Measurements from ENCODE around the gene CACNA1D.
"Not testable (repeated sequence)": the region's sequence is repeated elsewhere in the genome, so short reads cannot be mapped to it uniquely, and the experiment has no call there.

CACNA1D gene

DNA sequence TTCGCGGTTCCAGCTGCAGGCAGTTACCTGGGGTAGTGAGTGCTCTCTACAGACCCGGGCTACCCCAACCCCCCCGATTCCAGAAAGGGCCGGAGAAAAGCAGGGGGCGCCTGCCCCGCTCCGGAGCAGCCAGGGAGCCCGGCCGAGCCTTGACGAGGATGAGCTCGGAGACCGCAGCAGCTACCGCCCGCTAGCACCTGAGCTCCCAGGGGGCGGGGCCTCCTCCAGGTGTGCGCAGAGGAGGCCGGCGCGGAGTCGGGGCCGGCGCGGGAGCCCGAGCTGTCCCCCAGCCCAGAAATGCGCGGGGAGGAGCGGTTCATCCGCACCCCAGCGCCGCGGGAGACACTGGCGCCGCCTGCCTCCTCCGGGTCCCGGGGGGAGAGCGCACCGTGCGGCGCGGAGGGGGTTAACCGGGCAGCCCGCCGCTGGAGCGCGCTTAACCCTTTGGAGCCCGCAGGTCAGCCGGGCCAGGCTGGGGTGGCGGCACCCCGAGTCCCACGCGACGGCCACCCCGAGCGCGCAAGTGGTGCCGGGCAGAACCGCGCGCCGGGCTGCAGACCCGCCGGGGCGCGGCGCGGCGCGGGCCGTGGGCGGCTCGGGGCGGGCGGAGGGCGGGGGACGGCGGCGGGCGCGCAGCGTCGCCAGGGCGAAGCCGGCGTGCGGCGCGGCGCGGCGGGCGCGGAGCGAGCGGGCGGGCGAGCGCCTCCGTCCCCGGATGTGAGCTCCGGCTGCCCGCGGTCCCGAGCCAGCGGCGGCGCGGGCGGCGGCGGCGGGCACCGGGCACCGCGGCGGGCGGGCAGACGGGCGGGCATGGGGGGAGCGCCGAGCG is at the start of gene CACNA1D:
TSS of gene CACNA1D (plus strand) at position 649 of the 829 bp plus-strand sequence. CDS start 556 bp downstream, outside the sequence.
- no peak for DNase-seq (ENCODE audit: low read depth in 2 of 2)

DNA sequence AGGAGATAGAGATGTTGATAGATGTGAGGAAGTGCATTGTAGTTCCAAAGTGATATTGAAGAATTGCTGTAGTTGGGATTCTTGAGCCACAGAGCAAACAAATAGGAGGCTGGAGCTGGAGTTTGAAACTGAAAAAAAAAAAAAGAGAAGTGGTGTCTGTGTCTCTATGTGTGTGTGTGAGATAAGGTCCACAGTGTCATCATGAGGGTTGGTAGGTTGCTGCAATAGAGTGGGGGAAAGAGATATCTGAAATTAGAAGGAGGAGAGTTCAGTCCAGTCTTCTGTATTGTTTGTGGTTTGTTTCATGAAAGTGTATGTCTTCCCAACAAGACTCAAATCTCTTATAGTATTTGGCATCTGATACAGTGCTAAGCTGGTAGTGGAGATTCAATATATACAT is 37.3 kb upstream of the CACNA1D start:
- DNase-seq (ENCODE audit: low read depth in 2 of 2): no peak

DNA sequence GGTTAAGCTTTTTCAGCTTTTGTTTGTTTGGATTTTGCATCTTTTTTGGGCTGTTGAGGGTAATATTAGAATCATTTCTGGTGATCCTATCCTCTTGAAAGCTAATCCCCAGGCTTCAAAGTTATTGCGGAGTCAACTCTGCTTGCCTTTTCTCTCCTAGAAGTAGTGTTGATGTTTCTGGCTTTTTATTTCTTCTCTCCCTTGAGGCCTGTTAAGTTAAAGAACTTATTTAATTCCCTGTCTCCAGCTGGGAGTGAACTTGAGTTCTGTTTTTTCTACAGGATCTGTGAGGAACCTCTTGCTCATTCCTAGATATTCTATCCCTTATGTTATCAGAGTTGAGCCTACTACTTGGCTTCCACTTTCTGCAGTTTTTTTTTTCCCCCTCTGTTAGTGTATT is 34.1 kb upstream of the CACNA1D start:
- DNase-seq (ENCODE audit: low read depth in 2 of 2): no peak

DNA sequence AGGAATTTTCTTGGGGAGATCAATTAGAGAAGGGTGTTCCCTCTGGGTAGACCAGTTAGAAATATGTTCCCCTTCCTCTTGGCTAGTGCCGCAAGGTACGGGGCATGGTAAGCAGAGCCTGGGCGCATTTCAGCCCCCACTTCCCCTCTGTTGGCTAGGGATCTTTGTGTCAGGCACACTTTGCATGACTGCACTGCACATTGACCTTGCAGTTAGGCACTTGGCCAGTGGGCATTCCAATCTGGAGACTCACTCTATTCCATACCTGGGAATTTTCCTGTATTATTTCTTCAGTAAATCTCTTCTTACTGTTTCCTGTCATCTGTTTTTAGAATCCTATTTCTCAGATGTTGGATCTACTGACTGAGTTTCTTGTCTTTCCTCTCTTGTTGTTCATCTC is 30.0 kb upstream of the CACNA1D start:
- DNase-seq (ENCODE audit: low read depth in 2 of 2): no peak

DNA sequence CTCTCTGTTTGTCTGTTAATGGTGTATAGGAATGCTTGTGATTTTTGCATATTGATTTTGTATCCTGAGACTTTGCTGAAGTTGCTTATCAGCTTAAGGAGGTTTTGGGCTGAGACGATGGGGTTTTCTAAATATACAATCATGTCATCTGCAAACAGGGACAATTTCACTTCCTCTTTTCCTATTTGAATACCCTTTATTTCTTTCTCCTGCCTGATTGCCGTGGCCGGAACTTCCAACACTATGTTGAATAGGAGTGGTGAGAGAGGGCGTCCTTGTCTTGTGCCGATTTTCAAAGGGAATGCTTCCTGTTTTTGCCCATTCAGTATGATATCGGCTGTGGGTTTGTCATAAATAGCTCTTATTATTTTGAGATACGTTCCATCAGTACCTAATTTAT is 24.7 kb upstream of the CACNA1D start:
- DNase-seq (ENCODE audit: low read depth in 2 of 2): not testable (repeated sequence)

DNA sequence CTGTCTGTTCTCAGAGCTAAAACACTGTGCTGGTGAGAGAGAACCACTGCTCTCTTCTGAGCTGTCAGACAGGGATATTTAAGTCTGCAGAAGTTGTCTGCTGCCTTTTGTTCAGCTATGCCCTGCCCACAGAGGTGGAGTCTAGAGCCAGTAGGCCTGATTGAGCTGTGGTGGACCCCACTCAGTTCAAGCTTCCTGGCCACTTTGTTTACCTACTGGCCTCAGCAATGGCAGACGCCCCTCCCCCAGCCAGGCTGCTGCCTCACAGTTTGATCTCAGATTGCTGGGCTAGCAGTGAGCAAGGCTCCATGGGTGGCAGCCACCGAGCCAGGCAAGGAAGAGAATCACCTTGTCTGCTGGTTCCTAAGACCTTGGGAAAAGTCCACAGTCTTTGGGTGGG is 21.0 kb upstream of the CACNA1D start:
- no peak for DNase-seq (ENCODE audit: low read depth in 2 of 2)

DNA sequence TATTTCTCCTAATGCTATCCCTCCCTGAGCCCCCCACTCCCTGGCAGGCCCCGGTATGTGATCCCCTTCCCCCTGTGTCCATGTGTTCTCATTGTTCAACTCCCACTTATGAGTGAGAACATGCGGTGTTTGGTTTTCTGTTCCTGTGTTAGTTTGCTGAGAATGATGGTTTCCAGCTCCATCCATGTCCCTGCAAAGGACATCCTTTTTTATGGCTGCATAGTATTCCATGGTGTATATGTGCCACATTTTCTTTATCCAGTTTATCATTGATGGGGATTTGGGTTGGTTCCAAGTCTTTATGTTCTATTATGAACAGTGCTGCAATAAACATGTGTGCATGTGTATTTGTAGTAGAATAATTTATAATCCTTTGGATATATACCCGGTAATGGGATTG is 18.0 kb upstream of the CACNA1D start:
- DNase-seq (ENCODE audit: low read depth in 2 of 2): not testable (repeated sequence)

DNA sequence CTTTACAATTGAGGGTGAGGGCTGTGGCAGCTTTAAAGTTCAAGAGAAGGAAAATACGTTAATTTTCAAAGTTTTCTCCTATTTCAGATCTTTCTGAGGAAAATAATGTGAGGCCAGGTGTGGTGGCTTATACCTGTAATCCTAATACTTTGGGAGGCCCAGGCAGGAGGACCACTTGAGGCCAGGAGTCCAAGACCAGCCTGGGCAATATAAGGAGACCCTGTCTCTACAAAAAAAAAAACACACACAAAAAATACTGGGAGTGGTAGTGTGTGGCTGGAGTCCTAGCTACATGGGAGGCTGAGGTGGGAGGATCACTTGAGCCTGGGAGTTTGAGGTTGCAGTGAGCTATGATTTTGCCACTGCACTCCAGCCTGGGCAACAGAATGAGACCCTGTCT is 16.7 kb upstream of the CACNA1D start:
- not testable (repeated sequence) for DNase-seq (ENCODE audit: low read depth in 2 of 2)

DNA sequence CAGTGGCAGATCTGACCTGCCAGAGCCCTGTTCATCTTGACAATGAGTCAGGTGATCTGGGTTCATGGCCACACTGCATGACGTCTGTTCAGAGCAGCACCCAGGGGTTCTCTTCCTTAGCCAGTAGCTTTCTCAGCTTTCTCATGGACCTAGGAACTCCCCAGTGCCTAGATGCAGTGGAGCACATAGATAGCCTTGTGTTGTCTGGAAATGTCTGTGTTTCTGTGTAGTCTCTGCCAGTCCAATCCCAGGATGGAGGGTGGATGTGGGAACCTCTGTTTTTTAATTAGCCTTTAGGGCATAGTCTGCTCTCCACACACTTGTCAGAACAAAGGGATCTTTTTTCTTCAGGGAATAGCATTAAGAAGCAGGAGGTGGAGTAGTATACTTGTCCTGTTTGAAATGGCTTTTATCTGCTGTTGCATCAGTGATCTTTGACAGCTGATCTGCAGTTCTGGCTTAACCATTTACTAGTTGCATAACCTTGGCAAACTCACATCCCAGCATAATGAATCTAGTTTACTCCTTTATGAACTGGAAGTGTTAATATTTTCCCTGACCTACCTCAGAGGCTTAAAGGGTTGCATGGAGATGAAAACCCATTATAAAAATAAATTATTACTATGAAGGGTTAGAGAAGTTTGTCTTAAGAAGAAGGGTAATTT is 16.1 kb upstream of the CACNA1D start:
- DNase-seq (ENCODE audit: low read depth in 2 of 2): no peak

DNA sequence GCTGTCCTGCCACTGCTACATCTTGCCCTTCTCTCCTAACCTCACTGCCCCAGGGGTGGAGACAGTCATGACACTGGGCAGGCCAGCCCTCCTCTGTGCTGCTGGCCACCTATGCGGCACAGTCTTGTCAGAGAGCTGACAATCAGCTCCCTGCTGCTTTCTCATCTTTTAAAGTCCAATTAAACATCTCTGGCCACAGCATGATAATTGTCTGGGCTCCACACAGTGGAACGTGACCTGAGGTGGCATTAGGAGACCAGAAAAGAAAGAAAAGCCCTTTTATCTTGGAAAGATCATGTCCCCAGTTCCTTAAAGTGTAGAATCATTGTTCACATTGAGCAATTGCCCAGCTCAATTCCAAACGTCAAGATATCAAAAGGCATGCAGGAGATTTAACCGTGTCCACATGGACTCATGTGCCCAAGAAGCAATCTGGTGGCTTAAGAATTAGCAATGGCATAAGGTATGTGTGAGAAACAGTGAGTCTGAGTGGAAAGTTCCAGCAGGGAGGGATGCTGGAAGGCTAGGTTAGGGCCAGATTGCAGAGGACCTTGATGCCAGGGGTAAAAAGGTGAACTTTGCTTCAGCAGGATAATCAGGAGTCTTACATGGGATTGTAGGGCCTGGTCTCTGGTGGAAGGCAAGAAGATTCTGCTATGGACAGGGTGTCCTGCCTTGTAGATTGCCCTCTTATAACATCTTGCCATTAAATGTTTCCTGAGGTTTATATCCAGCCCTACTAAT is 15.3 kb upstream of the CACNA1D start:
- DNase-seq (ENCODE audit: low read depth in 2 of 2): no peak

DNA sequence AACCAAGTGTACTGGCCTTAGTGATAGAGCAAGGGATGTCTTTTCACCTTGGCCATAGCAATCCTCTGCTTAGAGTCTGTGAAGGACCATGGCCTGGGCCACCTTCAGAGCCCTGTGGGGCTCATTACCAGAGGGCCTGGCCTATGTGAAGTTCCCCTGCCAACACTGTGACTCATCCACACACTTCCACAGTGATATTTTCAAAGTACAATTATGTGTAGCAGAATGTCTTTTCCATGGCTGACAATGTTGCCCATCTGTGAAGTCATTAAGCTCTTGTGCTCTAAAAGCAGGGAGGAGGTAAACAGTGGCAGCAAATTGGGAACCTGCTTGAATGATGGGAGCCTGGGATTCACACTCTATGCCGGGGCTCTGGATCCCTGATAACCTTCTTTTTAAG is 12.2 kb upstream of the CACNA1D start:
- DNase-seq (ENCODE audit: low read depth in 2 of 2): no peak

DNA sequence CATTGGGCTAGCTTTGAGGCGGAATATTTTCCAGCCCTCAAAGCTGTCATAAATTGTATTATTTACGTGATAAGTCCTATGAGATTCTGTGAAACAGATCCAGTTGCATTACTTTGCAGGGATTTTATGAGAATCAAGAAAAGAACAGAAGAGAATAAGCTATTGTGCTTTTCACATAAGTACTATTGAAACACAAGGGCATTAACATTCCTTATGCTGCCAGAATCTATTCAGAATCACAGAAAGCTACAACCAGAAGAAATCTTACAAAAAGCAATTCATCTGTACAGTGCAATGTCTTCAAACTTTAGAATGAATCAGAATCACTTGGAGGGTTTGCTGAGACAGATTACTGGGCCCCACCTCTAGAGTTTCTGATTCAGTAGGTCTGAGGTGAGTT is 10.6 kb upstream of the CACNA1D start:
- DNase-seq (ENCODE audit: low read depth in 2 of 2): no peak

DNA sequence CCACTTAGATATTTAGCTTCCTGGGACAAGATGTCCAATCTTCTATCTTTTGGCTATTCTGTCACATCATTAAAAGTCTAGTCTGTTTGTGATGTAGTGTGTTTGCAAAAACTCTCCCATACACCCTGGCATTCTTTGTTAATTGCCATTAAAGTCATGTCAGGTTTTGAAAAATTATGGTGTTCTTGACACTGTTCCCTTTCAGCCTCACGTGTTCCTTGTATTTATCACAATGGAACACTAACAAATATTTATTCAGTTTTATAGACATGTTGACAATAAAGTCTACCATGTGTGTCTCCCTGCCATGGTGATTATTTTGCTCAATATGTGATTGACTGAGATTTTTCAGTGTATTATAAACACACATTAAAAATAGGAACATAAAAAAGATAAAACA is 9.4 kb upstream of the CACNA1D start:
- DNase-seq (ENCODE audit: low read depth in 2 of 2): no peak

DNA sequence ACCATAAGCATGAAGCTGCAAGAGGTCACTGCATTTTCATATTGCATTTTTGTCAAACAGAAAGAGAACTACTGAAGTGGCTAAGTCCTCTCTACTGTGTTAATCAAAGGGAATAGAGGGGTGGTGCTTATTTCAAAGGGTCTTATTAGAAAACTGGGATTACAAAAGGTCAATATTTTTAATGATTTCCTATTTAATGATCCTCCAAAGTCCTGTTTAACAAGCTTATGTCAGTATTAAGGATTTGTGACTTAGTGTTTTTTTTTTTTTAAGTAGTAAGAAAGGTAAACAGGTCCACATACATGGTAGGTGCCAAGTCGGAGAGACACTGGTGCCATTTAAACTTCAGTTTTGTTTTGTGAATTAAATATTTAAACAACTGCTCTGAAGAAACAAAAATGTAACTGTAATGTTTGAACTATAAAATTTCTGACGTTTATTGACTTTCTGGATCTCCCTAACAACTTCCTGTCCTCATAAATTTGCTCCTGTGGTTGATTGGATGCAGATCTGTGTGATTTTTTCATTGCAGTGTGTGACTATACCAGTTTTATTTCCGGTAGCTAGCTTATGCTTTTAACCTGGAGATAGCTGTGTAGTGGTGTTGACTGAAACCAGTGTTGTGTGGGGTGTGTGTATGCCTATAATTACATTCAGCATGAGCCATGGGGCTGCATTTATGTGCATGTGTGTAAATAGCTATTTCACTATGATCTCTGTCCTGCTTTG is 8.6 kb upstream of the CACNA1D start:
- no peak for DNase-seq (ENCODE audit: low read depth in 2 of 2)

DNA sequence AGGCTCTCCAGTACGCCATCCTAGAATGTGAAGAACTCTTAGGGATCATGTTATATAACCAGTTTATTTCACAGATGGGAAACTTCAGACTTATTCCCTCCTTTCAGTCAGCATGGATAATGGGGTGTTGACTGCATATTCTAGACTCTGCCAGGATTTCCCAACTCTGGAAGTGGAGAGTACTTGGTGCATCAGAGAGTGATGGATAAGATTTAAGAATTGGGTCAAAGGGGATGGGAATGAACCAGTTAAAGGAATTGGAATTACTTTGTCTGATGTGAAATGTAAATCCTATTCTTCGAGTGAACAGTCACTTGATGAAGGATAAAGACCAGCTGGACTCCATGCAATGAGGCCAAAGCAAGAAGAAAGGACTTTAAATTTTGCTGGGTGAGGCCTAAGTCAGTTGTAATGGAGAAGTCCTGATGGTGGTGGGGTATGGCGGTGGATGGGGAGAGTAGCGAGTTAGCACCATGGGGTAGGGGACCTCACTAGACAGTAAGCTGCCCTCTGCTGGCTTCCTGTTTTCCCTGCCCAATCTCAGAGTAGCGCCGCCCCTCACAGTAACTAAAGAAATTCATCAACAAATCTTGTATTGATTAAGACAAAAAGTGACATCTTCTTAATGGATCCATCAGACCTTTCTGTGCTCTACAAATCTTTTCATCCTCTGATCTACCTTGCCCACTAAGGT is 7.3 kb upstream of the CACNA1D start:
- DNase-seq (ENCODE audit: low read depth in 2 of 2): no peak

DNA sequence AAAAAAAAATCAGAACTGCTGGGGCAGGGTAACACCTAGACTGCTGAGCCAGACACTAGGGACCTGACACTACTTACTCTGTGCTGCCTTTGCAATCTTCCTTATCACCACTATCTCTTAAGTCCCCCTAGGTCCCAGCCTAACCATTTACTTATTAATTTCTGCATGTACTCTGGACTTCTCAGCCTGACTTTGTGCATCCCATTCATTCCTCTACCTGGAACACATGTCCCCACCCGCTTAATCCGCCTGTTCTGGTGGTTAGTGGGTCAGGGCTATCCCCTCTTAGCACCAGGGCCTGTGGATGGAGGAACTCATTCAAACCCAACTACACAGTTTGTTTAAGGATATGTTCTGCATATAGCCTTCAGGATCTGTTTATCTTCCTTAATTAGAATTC is 5.0 kb upstream of the CACNA1D start:
- no peak for DNase-seq (ENCODE audit: low read depth in 2 of 2)

DNA sequence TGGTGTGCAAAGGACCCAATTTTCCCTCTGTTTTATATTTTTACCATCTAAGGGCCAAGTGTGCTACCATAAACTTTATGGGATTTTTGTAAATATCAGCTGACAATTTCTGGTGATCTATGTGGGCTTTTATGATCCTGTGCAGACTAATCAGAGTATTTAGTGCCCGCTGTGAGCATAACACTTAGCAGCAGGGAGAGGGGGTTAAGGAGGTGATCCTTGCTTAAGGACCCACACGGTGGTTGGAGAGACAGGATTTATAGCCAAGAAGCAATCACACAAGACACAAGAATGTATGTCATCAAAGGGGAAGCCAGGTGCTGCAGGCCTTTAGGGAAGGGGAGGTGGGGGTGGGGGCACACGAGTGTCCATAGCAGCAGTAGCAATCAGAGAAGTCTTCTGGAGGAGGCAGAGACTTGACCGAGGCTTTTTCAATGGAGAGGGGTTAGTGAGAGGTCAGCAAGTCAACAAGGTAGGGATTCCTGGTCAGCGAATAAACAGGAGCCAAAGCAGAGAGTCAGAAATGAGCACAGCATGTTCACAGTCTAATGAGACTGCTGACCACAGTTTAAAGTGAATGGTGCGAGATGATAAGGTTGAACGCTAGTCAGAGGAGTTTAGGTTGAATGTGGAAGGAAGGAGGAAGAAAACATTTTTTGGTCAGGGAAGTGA is 4.5 kb upstream of the CACNA1D start:
- DNase-seq (ENCODE audit: low read depth in 2 of 2): no peak

DNA sequence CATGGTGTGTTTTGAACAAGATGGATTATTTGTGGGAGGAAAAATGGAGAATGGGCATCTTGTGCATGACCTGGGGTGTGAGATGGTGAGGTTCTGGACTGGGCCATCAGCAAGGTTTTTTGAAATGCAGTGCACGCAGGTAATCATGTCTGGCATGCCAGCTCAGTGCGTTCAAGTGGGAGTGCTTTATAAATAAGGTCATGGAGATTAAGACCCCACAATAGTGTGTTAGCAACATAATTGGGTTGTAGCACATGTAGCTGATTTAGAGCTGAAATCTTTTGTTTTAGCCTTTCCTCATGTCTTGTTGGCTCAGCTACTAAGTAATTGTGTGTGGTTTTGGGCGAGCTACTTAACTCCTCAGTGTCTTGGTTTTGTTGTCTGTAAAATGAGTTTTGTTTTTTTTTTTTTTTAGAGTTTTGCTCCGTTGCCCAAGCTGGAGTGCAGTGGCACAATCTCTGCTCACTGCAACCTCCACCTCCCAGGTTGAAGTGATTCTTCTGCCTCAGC is 3.9 kb upstream of the CACNA1D start:
- no peak for DNase-seq (ENCODE audit: low read depth in 2 of 2)

DNA sequence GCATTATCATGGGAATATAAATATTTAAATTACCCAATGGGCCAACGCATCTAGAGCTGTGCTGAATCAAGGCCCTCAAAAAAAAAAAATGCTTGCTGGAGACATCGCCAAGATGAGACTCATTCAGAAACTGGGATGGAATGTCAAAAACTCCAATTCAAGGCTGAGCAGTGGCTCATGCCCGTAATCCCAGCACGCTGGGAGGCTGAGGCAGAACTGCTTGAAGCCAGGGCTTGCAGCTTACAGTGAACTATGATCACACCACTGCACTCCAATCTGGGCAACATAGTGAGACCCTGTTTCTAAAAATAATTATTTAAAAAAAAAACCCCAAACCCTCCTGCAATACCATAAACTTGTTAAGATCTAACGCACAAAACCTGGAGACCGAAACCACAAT is 3.1 kb upstream of the CACNA1D start:
- no peak for DNase-seq (ENCODE audit: low read depth in 2 of 2)

DNA sequence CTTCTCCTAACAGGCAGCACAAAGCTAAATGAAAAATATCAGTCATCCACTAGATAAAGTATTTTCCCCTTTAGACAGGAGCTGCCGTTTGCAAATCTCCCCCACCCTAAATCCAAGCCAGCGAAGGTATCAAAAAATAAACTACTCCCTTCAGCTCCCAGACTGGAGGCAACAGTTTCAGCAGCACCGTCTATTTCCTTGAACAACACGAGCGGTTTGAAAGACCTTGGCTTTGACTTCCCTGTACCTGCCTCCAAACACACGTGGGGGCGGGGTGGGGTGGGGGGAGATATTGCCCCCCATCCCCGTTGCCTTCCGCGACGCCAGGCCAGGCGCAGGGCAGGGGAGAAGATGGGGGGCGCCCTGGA is 832 bp upstream of the CACNA1D start:
- no peak for DNase-seq (ENCODE audit: low read depth in 2 of 2)

DNA sequence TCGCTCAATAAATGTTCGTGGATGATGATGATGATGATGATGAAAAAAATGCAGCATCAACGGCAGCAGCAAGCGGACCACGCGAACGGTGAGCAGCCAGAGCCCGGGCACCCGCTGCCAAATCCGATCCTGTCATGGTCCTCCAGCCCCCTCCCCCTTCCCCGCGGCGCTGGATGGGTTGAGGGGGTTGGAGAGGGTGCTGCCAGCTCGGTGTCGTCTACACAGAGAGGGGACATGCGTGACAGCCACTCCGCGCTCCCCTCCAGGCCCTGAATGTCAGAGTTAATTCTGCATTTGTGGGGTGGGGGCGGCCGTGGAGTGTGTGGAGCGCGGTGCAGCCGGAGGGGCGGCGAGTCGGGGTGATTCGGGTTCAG is 722 bp downstream of the CACNA1D start:
- no peak for DNase-seq (ENCODE audit: low read depth in 2 of 2)

Data from stimulated activated CD8-positive, alpha-beta memory T cell treated with anti-CD3 and anti-CD28 coated beads, Interleukin-7, amount 100 ng/mL, for 1 hour (primary cell).